GM12872 (cell line): ENCODE measurements around the gene BGLAP.

ENCODE experiments used
- CTCF ChIP-seq: IDR thresholded peaks from 3 replicates; pipeline ENCODE4 v1.5.1; 2011; ENCODE audit warnings: low read depth, mild to moderate bottlenecking, low read length, moderate library complexity; ENCODE audit not compliant: insufficient read depth

The BGLAP gene

GRCh38 chr1:156259805-156260204 is 17.8 kb downstream of the BGLAP start:
- TF ChIP-seq CTCF = 0 out of 3 replicates have a peak, but pooled peaks have one; percentile 22

GRCh38 chr1:156260896-156261295 is 18.9 kb downstream of the BGLAP start:
- no peak for TF ChIP-seq CTCF

- TF ChIP-seq CTCF = no peak
These were observed 20.7 kb downstream of the BGLAP start for GRCh38 chr1:156262461-156263287.

GRCh38 chr1:156263288-156263655 is 21.3 kb downstream of the BGLAP start:
- TF ChIP-seq CTCF = no peak

- no peak for TF ChIP-seq CTCF
These were observed 24.1 kb downstream of the BGLAP start for GRCh38 chr1:156266051-156266450.

GRCh38 chr1:156268336-156268735 is 26.4 kb downstream of the BGLAP start:
- no peak for TF ChIP-seq CTCF

GRCh38 chr1:156270314-156270713 is 28.3 kb downstream of the BGLAP start:
- TF ChIP-seq CTCF = no peak
